ENCODE data around the gene RAB1A.

The RAB1A gene

DNA sequence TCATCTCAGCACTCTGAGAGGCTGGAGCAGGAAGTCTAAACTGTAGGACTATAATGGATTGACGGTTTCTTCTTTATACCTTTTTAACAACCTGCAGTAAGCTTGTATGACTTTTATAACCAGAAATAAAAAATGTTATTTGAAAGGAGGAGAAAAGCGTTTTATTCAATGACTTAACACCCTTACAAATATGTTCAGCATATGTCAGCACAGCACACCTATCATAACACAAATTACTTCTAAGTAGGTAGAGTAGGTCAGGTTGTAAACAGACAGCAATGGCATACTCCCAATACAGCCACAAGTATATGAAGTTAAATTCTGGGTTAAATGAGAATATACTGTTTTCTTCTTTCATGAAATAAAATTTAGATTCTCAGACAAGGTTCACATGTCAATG lies 16.1 kb downstream of the RAB1A start:
- in situ Hi-C loops (cut with MboI; ENCODE audit: low sequenced_read_pairs, unreplicated experiment): no loop called here
- TF ChIP-seq, protein P1, sequence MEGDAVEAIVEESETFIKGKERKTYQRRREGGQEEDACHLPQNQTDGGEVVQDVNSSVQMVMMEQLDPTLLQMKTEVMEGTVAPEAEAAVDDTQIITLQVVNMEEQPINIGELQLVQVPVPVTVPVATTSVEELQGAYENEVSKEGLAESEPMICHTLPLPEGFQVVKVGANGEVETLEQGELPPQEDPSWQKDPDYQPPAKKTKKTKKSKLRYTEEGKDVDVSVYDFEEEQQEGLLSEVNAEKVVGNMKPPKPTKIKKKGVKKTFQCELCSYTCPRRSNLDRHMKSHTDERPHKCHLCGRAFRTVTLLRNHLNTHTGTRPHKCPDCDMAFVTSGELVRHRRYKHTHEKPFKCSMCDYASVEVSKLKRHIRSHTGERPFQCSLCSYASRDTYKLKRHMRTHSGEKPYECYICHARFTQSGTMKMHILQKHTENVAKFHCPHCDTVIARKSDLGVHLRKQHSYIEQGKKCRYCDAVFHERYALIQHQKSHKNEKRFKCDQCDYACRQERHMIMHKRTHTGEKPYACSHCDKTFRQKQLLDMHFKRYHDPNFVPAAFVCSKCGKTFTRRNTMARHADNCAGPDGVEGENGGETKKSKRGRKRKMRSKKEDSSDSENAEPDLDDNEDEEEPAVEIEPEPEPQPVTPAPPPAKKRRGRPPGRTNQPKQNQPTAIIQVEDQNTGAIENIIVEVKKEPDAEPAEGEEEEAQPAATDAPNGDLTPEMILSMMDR (IDR thresholded peaks at IDR 0.05; ENCODE audit: borderline replicate concordance, control extremely low read depth, extremely low read depth, insufficient read depth, missing control alignments): no peak
- DNase-seq (ENCODE audit: low spot score): no peak

DNA sequence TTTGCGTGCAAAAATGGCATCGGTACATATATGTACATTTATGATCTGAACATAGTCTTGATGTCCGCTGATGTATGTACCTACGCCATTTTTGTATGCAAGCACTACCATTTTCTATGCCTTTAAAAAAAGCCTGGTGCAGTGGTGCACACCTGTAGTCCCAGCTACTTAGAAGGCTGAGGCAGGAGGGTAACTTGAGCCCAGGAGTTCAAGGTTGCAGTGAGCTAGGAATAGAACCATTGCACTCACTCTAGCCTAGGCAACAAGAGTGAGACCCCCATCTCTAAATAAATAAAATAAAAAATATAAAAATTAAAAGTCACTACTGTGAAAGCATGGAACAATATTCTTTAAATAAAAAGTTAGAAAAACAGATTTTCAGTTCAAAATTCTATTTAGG lies 16.7 kb downstream of the RAB1A start:
- in situ Hi-C loops (cut with MboI; ENCODE audit: low sequenced_read_pairs, unreplicated experiment): no loop called here
- TF ChIP-seq, protein P1 (IDR thresholded peaks at IDR 0.05; ENCODE audit: borderline replicate concordance, control extremely low read depth, extremely low read depth, insufficient read depth, missing control alignments): no peak

DNA sequence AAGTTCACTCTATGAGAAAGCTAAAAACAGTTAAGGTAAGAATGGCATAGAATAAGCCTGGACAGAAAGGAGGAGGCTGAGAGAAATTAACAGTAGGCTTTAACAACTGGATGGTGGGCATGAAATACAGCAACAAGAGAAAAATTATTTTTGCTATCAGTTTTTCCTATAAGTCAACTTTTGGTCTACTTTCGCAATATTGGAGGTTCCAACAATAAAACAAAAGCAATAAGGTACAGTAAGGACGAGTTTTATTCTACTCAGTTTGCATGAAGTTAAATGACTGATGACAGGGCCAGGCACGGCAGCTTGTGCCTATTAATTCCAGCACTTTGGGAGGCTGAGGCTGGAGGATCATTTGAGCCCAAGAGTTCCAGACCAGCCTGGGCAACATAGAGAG lies 17.3 kb downstream of the RAB1A start:
- in situ Hi-C loops (cut with MboI; ENCODE audit: low sequenced_read_pairs, unreplicated experiment): no loop called here
- TF ChIP-seq, protein P1 (IDR thresholded peaks at IDR 0.05; ENCODE audit: borderline replicate concordance, control extremely low read depth, extremely low read depth, insufficient read depth, missing control alignments): no peak

More for the DNA sequence above, 16.7 kb downstream of the RAB1A start:
- no peak for DNase-seq (ENCODE audit: low spot score)

DNA sequence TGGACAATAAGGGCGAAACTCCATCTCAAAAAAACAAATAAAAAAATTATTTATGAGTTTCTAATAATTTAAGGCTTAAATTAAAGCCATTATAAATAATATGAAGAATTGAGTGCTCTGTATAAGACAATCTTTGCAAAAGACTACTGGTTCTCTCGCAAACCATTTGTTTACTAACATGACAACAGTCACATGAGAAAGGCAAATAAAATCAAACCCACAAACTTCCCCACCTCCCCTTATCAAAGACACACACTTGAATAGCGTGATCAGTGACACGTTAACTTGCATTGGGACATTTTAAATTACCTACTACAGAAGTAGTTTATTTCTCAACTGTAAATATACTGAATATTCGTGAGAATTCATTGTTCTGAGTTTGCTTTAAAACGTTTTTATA lies 21.1 kb downstream of the RAB1A start:
- in situ Hi-C loops (cut with MboI; ENCODE audit: low sequenced_read_pairs, unreplicated experiment): no loop called here
- DNase-seq (ENCODE audit: low spot score): no peak
- TF ChIP-seq, protein P1 (IDR thresholded peaks at IDR 0.05; ENCODE audit: borderline replicate concordance, control extremely low read depth, extremely low read depth, insufficient read depth, missing control alignments): no peak

More for the DNA sequence above, 17.3 kb downstream of the RAB1A start:
- DNase-seq (ENCODE audit: low spot score): no peak

DNA sequence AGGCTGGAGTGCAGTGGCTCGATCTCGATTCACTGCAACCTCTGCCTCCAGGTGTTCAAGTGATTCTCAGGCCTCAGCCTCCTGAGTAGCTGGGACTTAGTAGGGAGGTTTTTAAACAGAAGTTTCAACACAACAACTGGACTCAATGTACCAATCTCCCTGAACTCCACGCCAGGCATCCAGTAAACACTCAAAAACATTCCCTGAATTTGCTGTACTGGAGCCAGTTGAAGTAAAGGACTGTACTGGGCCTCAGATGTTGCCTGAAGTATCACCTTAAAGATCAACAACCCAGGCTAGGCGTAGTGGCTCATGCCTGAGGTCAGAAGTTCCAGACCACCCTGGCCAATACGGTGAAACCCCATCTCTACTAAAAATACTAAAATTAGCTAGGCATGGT lies 22.4 kb downstream of the RAB1A start:
- TF ChIP-seq, protein P1 (IDR thresholded peaks at IDR 0.05; ENCODE audit: borderline replicate concordance, control extremely low read depth, extremely low read depth, insufficient read depth, missing control alignments): no peak
- no peak for DNase-seq (ENCODE audit: low spot score)
- in situ Hi-C loops (cut with MboI; ENCODE audit: low sequenced_read_pairs, unreplicated experiment): no loop called here

DNA sequence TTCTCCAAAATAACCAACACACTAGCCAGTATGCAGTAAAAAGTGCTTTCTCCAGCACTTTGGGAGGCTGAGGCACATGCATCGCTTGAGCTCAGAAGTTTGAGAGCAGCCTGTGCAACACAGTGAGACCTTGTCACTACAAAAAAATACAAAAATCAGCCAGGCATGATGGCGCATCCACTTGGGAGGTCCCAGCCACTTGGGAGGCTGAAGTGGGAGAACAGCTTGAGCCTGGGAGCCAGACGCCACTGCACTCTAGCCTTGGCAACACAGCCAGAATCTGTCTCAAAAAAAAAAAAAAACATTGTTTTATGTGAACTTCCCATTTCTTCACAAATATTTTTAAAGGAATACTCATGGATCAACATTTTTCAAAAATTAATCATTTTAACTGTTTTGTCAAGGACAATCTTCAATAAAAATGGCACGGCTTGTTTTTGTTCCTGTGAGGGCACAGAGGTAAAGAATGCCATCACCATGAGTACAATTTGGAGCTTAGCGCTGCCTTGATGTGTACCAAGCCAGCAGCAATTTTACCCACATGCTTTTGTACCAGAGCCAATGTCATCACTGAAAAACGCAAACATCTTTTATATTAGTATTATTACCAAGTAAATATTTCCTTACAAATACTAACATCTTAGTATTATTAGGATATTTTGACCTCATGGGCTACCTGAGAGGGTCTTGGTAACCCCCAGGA lies 26.7 kb downstream of the RAB1A start:
- DNase-seq (ENCODE audit: low spot score): no peak
- in situ Hi-C loops (cut with MboI; ENCODE audit: low sequenced_read_pairs, unreplicated experiment): no loop called here
- TF ChIP-seq, protein P1 (IDR thresholded peaks at IDR 0.05; ENCODE audit: borderline replicate concordance, control extremely low read depth, extremely low read depth, insufficient read depth, missing control alignments): no peak
